Type B pancreatic cell (in vitro differentiated cells): ENCODE measurements around the gene DCST2. TPM values are rescaled to one million over a fixed set of nuclear protein-coding genes. Genes with fewer than 3 reads are reported as not detected.

Experiments used
- DNase-seq: peaks from one replicate; pipeline ENCODE4 v3.0.0; 2021; ENCODE audit warnings: mixed read lengths; ENCODE audit not compliant: unreplicated experiment; ENCODE audit errors: extremely low spot score
- H3K27ac Mint-ChIP-seq: 2 replicates; pipeline ENCODE4 v1.8.0; 2021; ENCODE audit warnings: mild to moderate bottlenecking, mixed read lengths
- H3K27me3 Mint-ChIP-seq: 2 replicates; pipeline ENCODE4 v1.8.0; 2021; ENCODE audit warnings: mixed read lengths
- H3K36me3 Mint-ChIP-seq: 2 replicates; pipeline ENCODE4 v1.8.0; 2021; ENCODE audit warnings: mixed read lengths
- H3K4me1 Mint-ChIP-seq: one replicate; pipeline ENCODE4 v1.8.0; 2021; ENCODE audit warnings: mixed read lengths; ENCODE audit not compliant: unreplicated experiment
- H3K4me3 Mint-ChIP-seq: 2 replicates; pipeline ENCODE4 v1.8.0; 2021; ENCODE audit warnings: mild to moderate bottlenecking, mixed read lengths
- H3K9me3 Mint-ChIP-seq: 2 replicates; pipeline ENCODE4 v1.8.0; 2021; ENCODE audit warnings: mixed read lengths
- CTCF ChIP-seq: fragments of 200-600 bp; sonication (generic); conservative IDR thresholded peaks from 2 replicates; pipeline ENCODE4 v1.5.0; 2021; ENCODE audit warnings: antibody characterized with exemption, mild to moderate bottlenecking
- total RNA-seq: library from RNA; stranded (reverse); gene quantifications from 2 replicates; pipeline ENCODE4 v1.2.1, GENCODE V29; 2021; ENCODE audit warnings: low replicate concordance

The DCST2 gene
- total RNA-seq, 1 donor from 2014 or later, result 2.4 TPM

GRCh38 chr1:155030899-155031298 is 2.7 kb downstream of the DCST2 start:
- H3K4me1 Mint-ChIP-seq, result no peaks in the 10 kb centered on the region
- H3K27me3 Mint-ChIP-seq, result peaks cover 4% of the 10 kb centered on the region
- no peak for DNase-seq
- no peak overlapping the region for H3K4me3 Mint-ChIP-seq
- no peaks in the 10 kb centered on the region for H3K36me3 Mint-ChIP-seq
- H3K9me3 Mint-ChIP-seq, result no peaks in the 10 kb centered on the region
- no peak overlapping the region for H3K27ac Mint-ChIP-seq
- TF ChIP-seq CTCF, result no peak

- TF ChIP-seq CTCF, result no peak
- no peak for DNase-seq
Measured at GRCh38 chr1:155030243-155030795, 3.3 kb downstream of the DCST2 start.

GRCh38 chr1:155029513-155030242 is 3.9 kb downstream of the DCST2 start:
- Mint-ChIP-seq H3K4me3 (no peak overlapping the region), H3K36me3 (no peaks in the 10 kb centered on the region), H3K27ac (no peak overlapping the region), H3K9me3 (no peaks in the 10 kb centered on the region), H3K27me3 (peaks cover 4% of the 10 kb centered on the region), H3K4me1 (no peaks in the 10 kb centered on the region)
- no peak for DNase-seq
- TF ChIP-seq CTCF, result no peak

More at GRCh38 chr1:155030243-155030795, 3.3 kb downstream of the DCST2 start:
- Mint-ChIP-seq H3K27me3 (peaks cover 4% of the 10 kb centered on the region), H3K36me3 (no peaks in the 10 kb centered on the region), H3K4me3 (no peak overlapping the region), H3K4me1 (no peaks in the 10 kb centered on the region), H3K9me3 (no peaks in the 10 kb centered on the region), H3K27ac (no peak overlapping the region)

GRCh38 chr1:155026588-155026987 is 7.0 kb downstream of the DCST2 start:
- Mint-ChIP-seq H3K4me1 (peaks cover 6% of the 10 kb centered on the region), H3K27ac (no peak overlapping the region), H3K9me3 (no peaks in the 10 kb centered on the region), H3K4me3 (no peak overlapping the region), H3K27me3 (peaks cover 4% of the 10 kb centered on the region), H3K36me3 (no peaks in the 10 kb centered on the region)
- no peak for DNase-seq
- TF ChIP-seq CTCF, result no peak

- Mint-ChIP-seq H3K9me3 (no peaks in the 10 kb centered on the region), H3K27ac (no peak overlapping the region), H3K36me3 (no peaks in the 10 kb centered on the region), H3K27me3 (peaks cover 4% of the 10 kb centered on the region), H3K4me1 (peaks cover 10% of the 10 kb centered on the region), H3K4me3 (no peak overlapping the region)
- no peak for DNase-seq
- no peak for TF ChIP-seq CTCF
Measured at GRCh38 chr1:155026154-155026553, 7.4 kb downstream of the DCST2 start.
